ENCODE results near the gene PTHLH.

PTHLH gene

GRCh38 chr12:27972721-27973120 is at the start of gene PTHLH:
PTHLH (minus strand) TSS chr12:27972733; CDS start chr12:27969494, 3,239 bp downstream.
- no peak for DNase-seq

- no peak for DNase-seq
Observed at GRCh38 chr12:28021704-28022103, 49.2 kb upstream of the PTHLH start.

- no peak for DNase-seq
Observed at GRCh38 chr12:28017873-28018255, 45.3 kb upstream of the PTHLH start.

GRCh38 chr12:28017126-28017872 is 44.8 kb upstream of the PTHLH start:
- no peak for DNase-seq

GRCh38 chr12:28015165-28015564 is 42.6 kb upstream of the PTHLH start:
- DNase-seq: no peak

- no peak for DNase-seq
Observed at GRCh38 chr12:28014196-28014595, 41.7 kb upstream of the PTHLH start.

- DNase-seq: no peak
Observed at GRCh38 chr12:28012333-28012918, 39.9 kb upstream of the PTHLH start.

GRCh38 chr12:28010036-28010435 is 37.5 kb upstream of the PTHLH start:
- no peak for DNase-seq

- DNase-seq: no peak
Observed at GRCh38 chr12:27999970-28000369, 27.4 kb upstream of the PTHLH start.

- peak; percentile 10 for DNase-seq
Observed at GRCh38 chr12:27999521-27999920, 27.0 kb upstream of the PTHLH start.

- DNase-seq: no peak
Observed at GRCh38 chr12:27998658-27999057, 26.1 kb upstream of the PTHLH start.

GRCh38 chr12:27998170-27998569 is 25.6 kb upstream of the PTHLH start:
- DNase-seq: no peak

GRCh38 chr12:27996761-27997160 is 24.2 kb upstream of the PTHLH start:
- no peak for DNase-seq

- DNase-seq: no peak
Observed at GRCh38 chr12:27995406-27995805, 22.9 kb upstream of the PTHLH start.

GRCh38 chr12:27988594-27989233 is 16.2 kb upstream of the PTHLH start:
- no peak for DNase-seq

- DNase-seq: peak; percentile 44
Observed at GRCh38 chr12:27987331-27987730, 14.8 kb upstream of the PTHLH start.

GRCh38 chr12:27984275-27984674 is 11.7 kb upstream of the PTHLH start:
- no peak for DNase-seq

GRCh38 chr12:27982951-27983350 is 10.4 kb upstream of the PTHLH start:
- no peak for DNase-seq

GRCh38 chr12:27982385-27982784 is 9.9 kb upstream of the PTHLH start:
- no peak for DNase-seq

GRCh38 chr12:27981874-27982273 is 9.3 kb upstream of the PTHLH start:
- DNase-seq: no peak

GRCh38 chr12:27979145-27979544 is 6.6 kb upstream of the PTHLH start:
- no peak for DNase-seq

GRCh38 chr12:27975222-27976136 is 2.9 kb upstream of the PTHLH start:
- peak; percentile 48 for DNase-seq

GRCh38 chr12:27974735-27975221 is 2.2 kb upstream of the PTHLH start:
- no peak for DNase-seq

Data from hematopoietic multipotent progenitor cell treated with erythropoietin and hydrocortisone succinate and interleukin-3 and kit ligand, for 6 days (in vitro differentiated cells).